Natural killer cell (primary cell): ENCODE data around the gene ATP8B3. TPM values are rescaled to one million over a fixed set of nuclear protein-coding genes. Genes with fewer than 3 reads are reported as not detected.

Experiments used
- ATAC-seq, 3 donors: fragments of 150-1000 bp in 2 of 3; fragments of 200-7000 bp in 1 of 3; cut with Tn5 transposase; 1 replicate in 1 of 3; 2 replicates in 2 of 3; pipeline ENCODE4 v1.10.0; 2021; ENCODE audit warnings: mild to moderate bottlenecking in 2 of 3, moderate library complexity in 2 of 3
- DNase-seq, 2 donors: peaks; one replicate each; pipeline versions ENCODE4 v3.0.0 to v3.0.0-alpha.2; 2013 to 2021; ENCODE audit warnings: mixed read lengths in 1 of 2
- H3K27ac ChIP-seq: one replicate; pipeline ENCODE4 v1.5.1; 2013; ENCODE audit warnings: mild to moderate bottlenecking, low read length
- H3K27me3 ChIP-seq: one replicate; pipeline ENCODE4 v1.6.1; 2013; ENCODE audit warnings: low read length; ENCODE audit not compliant: control insufficient read depth, insufficient read depth
- H3K36me3 ChIP-seq: one replicate; pipeline ENCODE4 v1.6.1; 2013; ENCODE audit warnings: low read length; ENCODE audit not compliant: control insufficient read depth, insufficient read depth
- H3K4me1 ChIP-seq: one replicate; pipeline ENCODE4 v1.6.1; 2013; ENCODE audit warnings: low read length; ENCODE audit not compliant: control insufficient read depth, insufficient read depth
- H3K4me3 ChIP-seq: one replicate; pipeline ENCODE4 v1.5.1; 2013; ENCODE audit warnings: low read length
- H3K9me3 ChIP-seq: one replicate; pipeline ENCODE4 v1.6.1; 2013; ENCODE audit warnings: low read length; ENCODE audit not compliant: control insufficient read depth, insufficient read depth
- H3K27ac Mint-ChIP-seq, 2 donors: one replicate each; pipeline ENCODE4 v1.8.0; 2022; ENCODE audit warnings: mild to moderate bottlenecking in 2 of 2, mixed read lengths in 2 of 2, moderate library complexity in 1 of 2
- H3K27me3 Mint-ChIP-seq, 2 donors: one replicate each; pipeline ENCODE4 v1.8.0; 2022; ENCODE audit warnings: low read depth in 2 of 2, mixed read lengths in 2 of 2
- H3K36me3 Mint-ChIP-seq: one replicate; pipeline ENCODE4 v1.8.0; 2022; ENCODE audit warnings: mixed read lengths
- H3K4me1 Mint-ChIP-seq, 2 donors: one replicate each; pipeline ENCODE4 v1.8.0; 2022; ENCODE audit warnings: mixed read lengths in 2 of 2
- H3K4me3 Mint-ChIP-seq: one replicate; pipeline ENCODE4 v1.8.0; 2022; ENCODE audit warnings: mild to moderate bottlenecking, moderate library complexity, mixed read lengths
- H3K9me3 Mint-ChIP-seq, 2 donors: one replicate each; pipeline ENCODE4 v1.8.0; 2022; ENCODE audit warnings: mixed read lengths in 2 of 2
- WGBS: methylation state at CpG from one replicate; pipeline ENCODE4 v1.1.7; 2013; ENCODE audit warnings: missing lambda C conversion rate; ENCODE audit not compliant: insufficient coverage; 5-methylcytosine and 5-hydroxymethylcytosine counted together
- intact Hi-C: fragments of 100-400 bp; cut with micrococcal nuclease; formaldehyde crosslinking; loops from one replicate; pipeline ENCODE4 v1.14.2; 2022
- total RNA-seq, 4 donors: library from RNA; stranded (reverse); fragments of 120-200 nt in 1 of 4; gene quantifications; one replicate each; pipeline versions ENCODE4 v1.2.3 to v1.2.4, GENCODE V29; 2013 to 2022
- TF ChIP-seq, protein P1 (sequence below): fragments of 200-600 bp; IDR thresholded peaks from one replicate; pipeline ENCODE4 v1.8.0; 2022; ENCODE audit warnings: antibody characterized with exemption

Gene ATP8B3
- total RNA-seq, 3 donors from 2014 or later (not counting 1 experiment from before 2014, with no cell fraction given), result 5.3 to 11.5 (median 11.2) TPM

GRCh38 chr19:1825909-1826556, 14.0 kb upstream of the ATP8B3 start:
- peak overlapping the region; percentile 31 to 53 for H3K27ac Mint-ChIP-seq
- intact Hi-C loops, result loop anchor here (10.0 kb wide), 1 partner anchor 281 kb away; no protein-coding TSS in a partner anchor
- WGBS, result 53% methylated on average over 15 of the region's 15 CpGs

GRCh38 chr19:1824252-1824622, 12.2 kb upstream of the ATP8B3 start:
- Histone ChIP-seq H3K4me1 (peaks cover 9% of the 10 kb centered on the region), H3K36me3 (peaks cover 57% of the 10 kb centered on the region), H3K27ac (no peak overlapping the region), H3K4me3 (no peak overlapping the region), H3K9me3 (no peaks in the 10 kb centered on the region), H3K27me3 (no peaks in the 10 kb centered on the region)
- H3K27ac Mint-ChIP-seq, result no peak overlapping the region
- DNase-seq, result no peak
- peaks cover 4 to 9% of the 10 kb centered on the region in 2 donors for H3K4me1 Mint-ChIP-seq
- TF ChIP-seq, protein P1, sequence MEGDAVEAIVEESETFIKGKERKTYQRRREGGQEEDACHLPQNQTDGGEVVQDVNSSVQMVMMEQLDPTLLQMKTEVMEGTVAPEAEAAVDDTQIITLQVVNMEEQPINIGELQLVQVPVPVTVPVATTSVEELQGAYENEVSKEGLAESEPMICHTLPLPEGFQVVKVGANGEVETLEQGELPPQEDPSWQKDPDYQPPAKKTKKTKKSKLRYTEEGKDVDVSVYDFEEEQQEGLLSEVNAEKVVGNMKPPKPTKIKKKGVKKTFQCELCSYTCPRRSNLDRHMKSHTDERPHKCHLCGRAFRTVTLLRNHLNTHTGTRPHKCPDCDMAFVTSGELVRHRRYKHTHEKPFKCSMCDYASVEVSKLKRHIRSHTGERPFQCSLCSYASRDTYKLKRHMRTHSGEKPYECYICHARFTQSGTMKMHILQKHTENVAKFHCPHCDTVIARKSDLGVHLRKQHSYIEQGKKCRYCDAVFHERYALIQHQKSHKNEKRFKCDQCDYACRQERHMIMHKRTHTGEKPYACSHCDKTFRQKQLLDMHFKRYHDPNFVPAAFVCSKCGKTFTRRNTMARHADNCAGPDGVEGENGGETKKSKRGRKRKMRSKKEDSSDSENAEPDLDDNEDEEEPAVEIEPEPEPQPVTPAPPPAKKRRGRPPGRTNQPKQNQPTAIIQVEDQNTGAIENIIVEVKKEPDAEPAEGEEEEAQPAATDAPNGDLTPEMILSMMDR, result no peak
- H3K4me3 Mint-ChIP-seq, result no peak overlapping the region
- H3K27me3 Mint-ChIP-seq, result no peaks in the 10 kb centered on the region
- ATAC-seq, result no peak
- H3K9me3 Mint-ChIP-seq, result no peaks in the 10 kb centered on the region
- intact Hi-C loops, result loop anchor here (10.0 kb wide), 1 partner anchor 279 kb away; no protein-coding TSS in a partner anchor
- H3K36me3 Mint-ChIP-seq, result no peaks in the 10 kb centered on the region
- WGBS, result 95% methylated on average over 14 of the region's 14 CpGs

More at GRCh38 chr19:1825909-1826556, 14.0 kb upstream of the ATP8B3 start:
- Histone ChIP-seq H3K4me3 (no peak overlapping the region), H3K4me1 (peaks cover 9% of the 10 kb centered on the region), H3K27me3 (no peaks in the 10 kb centered on the region), H3K9me3 (no peaks in the 10 kb centered on the region), H3K36me3 (peaks cover 41% of the 10 kb centered on the region), H3K27ac (no peak overlapping the region)
- H3K36me3 Mint-ChIP-seq, result no peaks in the 10 kb centered on the region
- H3K4me1 Mint-ChIP-seq, result peaks cover 4 to 9% of the 10 kb centered on the region in 2 donors
- no peaks in the 10 kb centered on the region for H3K27me3 Mint-ChIP-seq
- no peaks in the 10 kb centered on the region for H3K9me3 Mint-ChIP-seq
- TF ChIP-seq, protein P1, result peak; percentile 70
- ATAC-seq, result peak; percentile 77 to 93 (median 84)
- peak; percentile 73 to 88 for DNase-seq
- H3K4me3 Mint-ChIP-seq, result no peak overlapping the region

DNA sequence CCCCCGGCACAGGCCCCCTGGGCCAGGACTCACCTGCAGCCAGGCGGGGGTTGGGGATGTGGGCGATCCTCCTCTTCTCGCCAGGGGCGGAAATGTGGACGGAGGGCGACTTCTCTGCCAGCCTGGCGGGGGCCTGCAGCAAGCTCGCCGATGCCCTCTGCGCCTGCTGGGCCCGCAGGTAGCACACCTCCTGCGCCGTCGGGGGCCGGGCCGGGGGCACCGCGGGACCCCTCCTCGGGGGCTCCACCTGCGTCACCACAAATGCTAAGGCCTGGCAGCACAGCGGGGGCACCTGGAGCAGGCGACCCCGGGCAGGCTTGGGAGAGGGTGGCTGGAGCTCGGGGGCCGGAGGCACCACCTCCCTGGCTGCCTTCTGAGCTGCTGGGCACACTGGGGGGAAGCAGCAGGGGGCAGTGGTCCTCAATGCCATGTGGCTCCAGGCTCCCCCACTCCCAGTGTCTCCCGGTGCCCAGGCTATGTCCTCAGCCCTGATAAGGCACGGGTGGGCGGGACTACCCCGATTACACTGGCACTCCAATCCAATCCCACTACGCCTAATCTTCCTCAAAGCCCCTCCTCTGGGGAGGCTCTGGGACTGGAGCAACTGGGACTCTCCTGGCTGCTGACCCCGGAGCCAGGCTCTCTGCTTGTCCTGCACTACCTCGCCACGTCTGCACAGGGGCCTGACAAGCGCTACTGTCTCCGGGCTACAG, 11.6 kb upstream of the ATP8B3 start:
- no peak for ATAC-seq
- H3K36me3 ChIP-seq, result peaks cover 61% of the 10 kb centered on the region
- H3K36me3 Mint-ChIP-seq, result no peaks in the 10 kb centered on the region

More for the DNA sequence above, 11.6 kb upstream of the ATP8B3 start:
- Mint-ChIP-seq H3K27me3 (no peaks in the 10 kb centered on the region), H3K9me3 (no peaks in the 10 kb centered on the region), H3K4me1 (peaks cover 4 to 6% of the 10 kb centered on the region in 2 donors), H3K27ac (no peak overlapping the region), H3K4me3 (no peak overlapping the region)
- Histone ChIP-seq H3K4me3 (no peak overlapping the region), H3K9me3 (no peaks in the 10 kb centered on the region), H3K4me1 (peaks cover 9% of the 10 kb centered on the region), H3K27ac (no peak overlapping the region), H3K27me3 (no peaks in the 10 kb centered on the region)
- intact Hi-C loops, result loop anchor here (10.0 kb wide), 1 partner anchor 279 kb away; no protein-coding TSS in a partner anchor
- TF ChIP-seq, protein P1, result no peak
- DNase-seq, result no peak
- 97% methylated on average over 36 of the region's 36 CpGs for WGBS
